ENCODE measurements around the gene OXSM. TPM values are rescaled to one million over a fixed set of nuclear protein-coding genes. Genes with fewer than 3 reads are reported as not detected.

Gene OXSM
- total and polyA plus RNA-seq, 4 donors, result 8.6 to 21.8 (median 17.5) TPM

- WGBS, result 94% methylated on average over 3 of the region's 3 CpGs
- TF ChIP-seq, protein P1, sequence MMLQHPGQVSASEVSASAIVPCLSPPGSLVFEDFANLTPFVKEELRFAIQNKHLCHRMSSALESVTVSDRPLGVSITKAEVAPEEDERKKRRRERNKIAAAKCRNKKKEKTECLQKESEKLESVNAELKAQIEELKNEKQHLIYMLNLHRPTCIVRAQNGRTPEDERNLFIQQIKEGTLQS (IDR thresholded peaks at IDR 0.05), result no peak
- no peak for TF ChIP-seq RXRA (IDR thresholded peaks at IDR 0.05)
- TF ChIP-seq ZBTB33 (IDR thresholded peaks at IDR 0.05), result no peak
- TF ChIP-seq, protein P2, sequence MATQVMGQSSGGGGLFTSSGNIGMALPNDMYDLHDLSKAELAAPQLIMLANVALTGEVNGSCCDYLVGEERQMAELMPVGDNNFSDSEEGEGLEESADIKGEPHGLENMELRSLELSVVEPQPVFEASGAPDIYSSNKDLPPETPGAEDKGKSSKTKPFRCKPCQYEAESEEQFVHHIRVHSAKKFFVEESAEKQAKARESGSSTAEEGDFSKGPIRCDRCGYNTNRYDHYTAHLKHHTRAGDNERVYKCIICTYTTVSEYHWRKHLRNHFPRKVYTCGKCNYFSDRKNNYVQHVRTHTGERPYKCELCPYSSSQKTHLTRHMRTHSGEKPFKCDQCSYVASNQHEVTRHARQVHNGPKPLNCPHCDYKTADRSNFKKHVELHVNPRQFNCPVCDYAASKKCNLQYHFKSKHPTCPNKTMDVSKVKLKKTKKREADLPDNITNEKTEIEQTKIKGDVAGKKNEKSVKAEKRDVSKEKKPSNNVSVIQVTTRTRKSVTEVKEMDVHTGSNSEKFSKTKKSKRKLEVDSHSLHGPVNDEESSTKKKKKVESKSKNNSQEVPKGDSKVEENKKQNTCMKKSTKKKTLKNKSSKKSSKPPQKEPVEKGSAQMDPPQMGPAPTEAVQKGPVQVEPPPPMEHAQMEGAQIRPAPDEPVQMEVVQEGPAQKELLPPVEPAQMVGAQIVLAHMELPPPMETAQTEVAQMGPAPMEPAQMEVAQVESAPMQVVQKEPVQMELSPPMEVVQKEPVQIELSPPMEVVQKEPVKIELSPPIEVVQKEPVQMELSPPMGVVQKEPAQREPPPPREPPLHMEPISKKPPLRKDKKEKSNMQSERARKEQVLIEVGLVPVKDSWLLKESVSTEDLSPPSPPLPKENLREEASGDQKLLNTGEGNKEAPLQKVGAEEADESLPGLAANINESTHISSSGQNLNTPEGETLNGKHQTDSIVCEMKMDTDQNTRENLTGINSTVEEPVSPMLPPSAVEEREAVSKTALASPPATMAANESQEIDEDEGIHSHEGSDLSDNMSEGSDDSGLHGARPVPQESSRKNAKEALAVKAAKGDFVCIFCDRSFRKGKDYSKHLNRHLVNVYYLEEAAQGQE (IDR thresholded peaks at IDR 0.05), result no peak
- Histone ChIP-seq H3K9ac (ENCODE audit: low read depth in 1 of 2, low read length in 2 of 2) (no peak overlapping the region), H3K4me3 (ENCODE audit: low read depth in 1 of 3, low read length in 3 of 3) (no peak overlapping the region), H3K9me3 (ENCODE audit: control insufficient read depth in 4 of 4, low read length in 3 of 4) (no peaks in the 10 kb centered on the region), H3K27me3 (ENCODE audit: control insufficient read depth in 4 of 4, insufficient read depth in 4 of 4, low read length in 3 of 4) (no peaks in the 10 kb centered on the region), H3K27ac (ENCODE audit: low read depth in 1 of 2, low read length in 2 of 2) (no peak overlapping the region), H3K36me3 (ENCODE audit: control insufficient read depth in 4 of 4, insufficient read depth in 3 of 4, low read depth in 1 of 4, low read length in 3 of 4) (peaks cover 8 to 35% (median 25%) of the 10 kb centered on the region in 4 donors), H3K4me1 (ENCODE audit: control insufficient read depth in 4 of 4, insufficient read depth in 4 of 4, low read length in 3 of 4) (no peaks in the 10 kb centered on the region)
- DNase-seq (ENCODE audit: low spot score), result no peak
These were observed 38.8 kb upstream of the OXSM start for GRCh38 chr3:25751048-25751447.

DNA sequence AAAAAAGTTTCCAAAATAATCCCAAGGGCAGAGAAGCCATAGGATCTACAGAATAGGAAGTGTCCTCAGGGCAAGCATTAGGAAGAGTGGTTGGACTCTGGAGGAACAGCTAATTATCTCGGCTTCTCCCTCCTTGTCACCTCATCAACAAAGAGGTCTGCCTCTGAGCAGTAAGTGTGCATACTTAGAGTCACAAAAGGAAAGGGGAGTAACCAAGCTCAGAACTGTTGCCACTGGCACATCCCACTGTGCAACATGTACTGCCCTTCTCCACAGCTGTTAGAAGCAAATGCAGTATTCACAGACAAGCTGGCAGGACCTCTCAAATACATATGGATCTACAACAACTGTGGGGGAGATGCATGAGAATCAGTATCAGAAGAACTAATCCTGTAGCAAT lies 38.2 kb upstream of the OXSM start:
- DNase-seq (ENCODE audit: low spot score), result no peak
- H3K4me1 ChIP-seq (ENCODE audit: control insufficient read depth in 4 of 4, insufficient read depth in 4 of 4, low read length in 3 of 4), result no peaks in the 10 kb centered on the region
- H3K27me3 ChIP-seq (ENCODE audit: control insufficient read depth in 4 of 4, insufficient read depth in 4 of 4, low read length in 3 of 4), result no peaks in the 10 kb centered on the region
- H3K4me3 ChIP-seq (ENCODE audit: low read depth in 1 of 3, low read length in 3 of 3), result no peak overlapping the region
- no peaks in the 10 kb centered on the region for H3K9me3 ChIP-seq (ENCODE audit: control insufficient read depth in 4 of 4, low read length in 3 of 4)
- WGBS, result 91% methylated on average over 1 of the region's 1 CpG
- peaks cover 8 to 34% (median 26%) of the 10 kb centered on the region in 4 donors for H3K36me3 ChIP-seq (ENCODE audit: control insufficient read depth in 4 of 4, insufficient read depth in 3 of 4, low read depth in 1 of 4, low read length in 3 of 4)
- TF ChIP-seq CTCF (IDR thresholded peaks at IDR 0.05; ENCODE audit: low read depth, low read length, missing input control) (no peak), HNF4G (IDR thresholded peaks at IDR 0.05) (no peak), NR2F2 (IDR thresholded peaks at IDR 0.05) (no peak), YY1 (IDR thresholded peaks at IDR 0.05) (no peak), FOXA2 (IDR thresholded peaks at IDR 0.05) (no peak), JUND (IDR thresholded peaks at IDR 0.05) (no peak), RAD21 (IDR thresholded peaks at IDR 0.05) (no peak), SP1 (IDR thresholded peaks at IDR 0.05) (no peak), HNF4A (conservative IDR thresholded peaks at IDR 0.05) (no peak), ZBTB33 (IDR thresholded peaks at IDR 0.05) (no peak), EGR1 (IDR thresholded peaks at IDR 0.05; ENCODE audit: low read depth in 2 of 2) (no peak), FOXA1 (IDR thresholded peaks at IDR 0.05) (no peak), RXRA (IDR thresholded peaks at IDR 0.05) (no peak), GABPA (IDR thresholded peaks at IDR 0.05 in 1 of 2, conservative IDR thresholded peaks at IDR 0.05 in 1 of 2) (no peak), TAF1 (conservative IDR thresholded peaks at IDR 0.05) (no peak)
- TF ChIP-seq, protein P2 (IDR thresholded peaks at IDR 0.05), result no peak
- TF ChIP-seq, protein P1 (IDR thresholded peaks at IDR 0.05), result no peak
- TF ChIP-seq, protein P3, sequence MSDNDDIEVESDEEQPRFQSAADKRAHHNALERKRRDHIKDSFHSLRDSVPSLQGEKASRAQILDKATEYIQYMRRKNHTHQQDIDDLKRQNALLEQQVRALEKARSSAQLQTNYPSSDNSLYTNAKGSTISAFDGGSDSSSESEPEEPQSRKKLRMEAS (IDR thresholded peaks at IDR 0.05), result no peak
- no peak overlapping the region for H3K27ac ChIP-seq (ENCODE audit: low read depth in 1 of 2, low read length in 2 of 2)
- H3K9ac ChIP-seq (ENCODE audit: low read depth in 1 of 2, low read length in 2 of 2), result no peak overlapping the region
